Fibroblast of lung (primary cell): Measurements from ENCODE around the gene PRRC2B.

ENCODE experiments used
- EZH2 ChIP-seq: IDR thresholded peaks from 2 replicates; pipeline ENCODE4 v1.5.1; 2012; ENCODE audit warnings: low read length, control low read depth, mild to moderate bottlenecking; ENCODE audit errors: missing control alignments
- TF ChIP-seq, protein P1 (sequence below), 2 donors: IDR thresholded peaks in 1 of 2; conservative IDR thresholded peaks in 1 of 2; 1 replicate in 1 of 2; 2 replicates in 1 of 2; pipeline ENCODE4 v1.5.1; 2011 to 2012; ENCODE audit warnings: low read length in 2 of 2, control low read depth in 1 of 2, inconsistent platforms in 1 of 2, low read depth in 1 of 2, mild to moderate bottlenecking in 1 of 2

DNA sequence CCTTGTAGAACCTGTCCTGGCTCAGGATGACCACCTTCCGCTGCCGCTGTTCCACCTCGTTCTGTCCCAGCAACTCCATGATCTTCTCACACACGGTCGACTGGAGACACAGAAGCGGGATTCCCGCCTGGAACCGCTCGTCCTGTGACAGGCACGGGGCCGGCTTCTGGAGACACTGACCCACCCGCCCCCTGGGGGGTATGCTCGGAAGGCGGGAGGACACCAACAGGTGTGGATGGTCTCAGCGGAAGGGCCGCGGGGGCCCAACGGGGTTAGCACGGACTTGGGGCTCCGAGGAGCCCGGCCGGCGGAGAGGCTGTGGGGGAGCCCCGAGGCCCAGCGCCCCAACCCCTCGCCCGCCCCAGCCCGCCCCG is 136.6 kb downstream of the PRRC2B start:
- no peak for TF ChIP-seq EZH2
- TF ChIP-seq, protein P1, sequence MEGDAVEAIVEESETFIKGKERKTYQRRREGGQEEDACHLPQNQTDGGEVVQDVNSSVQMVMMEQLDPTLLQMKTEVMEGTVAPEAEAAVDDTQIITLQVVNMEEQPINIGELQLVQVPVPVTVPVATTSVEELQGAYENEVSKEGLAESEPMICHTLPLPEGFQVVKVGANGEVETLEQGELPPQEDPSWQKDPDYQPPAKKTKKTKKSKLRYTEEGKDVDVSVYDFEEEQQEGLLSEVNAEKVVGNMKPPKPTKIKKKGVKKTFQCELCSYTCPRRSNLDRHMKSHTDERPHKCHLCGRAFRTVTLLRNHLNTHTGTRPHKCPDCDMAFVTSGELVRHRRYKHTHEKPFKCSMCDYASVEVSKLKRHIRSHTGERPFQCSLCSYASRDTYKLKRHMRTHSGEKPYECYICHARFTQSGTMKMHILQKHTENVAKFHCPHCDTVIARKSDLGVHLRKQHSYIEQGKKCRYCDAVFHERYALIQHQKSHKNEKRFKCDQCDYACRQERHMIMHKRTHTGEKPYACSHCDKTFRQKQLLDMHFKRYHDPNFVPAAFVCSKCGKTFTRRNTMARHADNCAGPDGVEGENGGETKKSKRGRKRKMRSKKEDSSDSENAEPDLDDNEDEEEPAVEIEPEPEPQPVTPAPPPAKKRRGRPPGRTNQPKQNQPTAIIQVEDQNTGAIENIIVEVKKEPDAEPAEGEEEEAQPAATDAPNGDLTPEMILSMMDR (conservative IDR thresholded peaks at IDR 0.05 in 1 of 2, IDR thresholded peaks at IDR 0.05 in 1 of 2; ENCODE audit: low read depth in 1 of 2, low read length in 2 of 2), result no peak
